NCI-H345 treated with DMSO at 0.1 percent for 48 hours (cell line): ENCODE results near the gene SPPL2A.
"Not testable (repeated sequence)": the region's sequence is repeated elsewhere in the genome, so short reads cannot be mapped to it uniquely, and the experiment has no call there.

Experiments
- DNase-seq: peaks from one replicate; lab custom pipeline; 2025; ENCODE audit not compliant: unreplicated experiment; lab: John Stamatoyannopoulos, UW

The SPPL2A gene, protein sequence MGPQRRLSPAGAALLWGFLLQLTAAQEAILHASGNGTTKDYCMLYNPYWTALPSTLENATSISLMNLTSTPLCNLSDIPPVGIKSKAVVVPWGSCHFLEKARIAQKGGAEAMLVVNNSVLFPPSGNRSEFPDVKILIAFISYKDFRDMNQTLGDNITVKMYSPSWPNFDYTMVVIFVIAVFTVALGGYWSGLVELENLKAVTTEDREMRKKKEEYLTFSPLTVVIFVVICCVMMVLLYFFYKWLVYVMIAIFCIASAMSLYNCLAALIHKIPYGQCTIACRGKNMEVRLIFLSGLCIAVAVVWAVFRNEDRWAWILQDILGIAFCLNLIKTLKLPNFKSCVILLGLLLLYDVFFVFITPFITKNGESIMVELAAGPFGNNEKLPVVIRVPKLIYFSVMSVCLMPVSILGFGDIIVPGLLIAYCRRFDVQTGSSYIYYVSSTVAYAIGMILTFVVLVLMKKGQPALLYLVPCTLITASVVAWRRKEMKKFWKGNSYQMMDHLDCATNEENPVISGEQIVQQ

DNA sequence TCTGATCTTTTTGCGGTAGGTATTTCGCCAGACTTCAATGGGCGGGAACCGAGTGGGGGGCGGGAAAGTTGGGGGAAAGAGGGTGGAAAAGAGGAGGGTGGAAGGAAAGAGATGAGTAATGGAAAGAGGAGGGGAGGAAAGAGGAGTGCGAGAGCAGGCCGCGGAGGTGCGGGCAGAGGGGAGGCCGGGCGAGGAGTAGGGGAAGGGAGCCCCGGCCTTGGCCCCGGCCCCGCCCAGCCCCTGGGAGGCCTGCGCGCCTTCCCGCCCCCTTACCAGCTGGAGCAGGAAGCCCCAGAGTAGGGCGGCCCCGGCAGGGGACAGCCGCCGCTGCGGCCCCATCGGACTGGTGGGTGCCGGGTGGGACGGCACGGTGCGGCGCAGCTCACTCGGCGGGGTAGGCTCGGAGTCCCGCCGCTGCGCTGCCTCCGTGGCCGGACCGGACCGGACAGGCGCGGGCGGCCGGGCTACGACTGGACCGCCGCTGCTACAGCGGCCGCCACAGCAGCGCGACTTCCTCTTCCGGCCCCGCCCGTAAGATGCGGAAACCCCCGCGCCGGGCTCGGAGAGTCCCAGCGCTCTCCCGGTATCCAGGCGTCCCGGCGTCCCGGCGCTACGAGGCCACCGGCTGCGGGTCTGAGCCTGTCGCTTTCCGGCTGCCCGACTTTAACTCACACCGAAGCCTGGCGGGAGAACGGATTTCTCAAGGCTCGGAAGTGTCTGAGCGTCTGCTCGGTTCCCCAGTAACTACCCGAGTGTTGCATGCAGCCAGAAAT is at the start of gene SPPL2A:
Gene SPPL2A (minus strand): TSS at position 512 of the 773 bp plus-strand sequence. CDS start 173 bp downstream, at position 339.
- DNase-seq, result peak; percentile 32

DNA sequence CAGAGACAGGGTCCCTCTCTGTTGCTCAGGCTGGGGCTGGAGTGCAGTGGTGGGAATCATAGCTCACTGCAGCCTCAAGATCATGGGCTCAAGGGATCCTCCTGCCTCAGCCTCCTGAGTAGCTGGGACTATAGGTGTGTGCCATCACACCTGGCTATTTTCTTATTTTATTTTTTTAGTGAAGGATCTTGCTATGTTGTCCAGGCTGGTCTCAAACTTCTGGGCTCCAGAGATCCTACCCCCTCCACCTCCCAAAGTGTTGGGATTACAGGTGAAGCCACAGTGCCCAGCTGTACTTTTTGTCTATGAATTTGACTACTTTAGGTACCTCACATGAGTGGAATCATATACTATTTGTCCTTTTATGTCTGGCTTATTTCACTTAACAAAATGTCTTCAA is 49.1 kb upstream of the SPPL2A start:
- DNase-seq, result no peak

DNA sequence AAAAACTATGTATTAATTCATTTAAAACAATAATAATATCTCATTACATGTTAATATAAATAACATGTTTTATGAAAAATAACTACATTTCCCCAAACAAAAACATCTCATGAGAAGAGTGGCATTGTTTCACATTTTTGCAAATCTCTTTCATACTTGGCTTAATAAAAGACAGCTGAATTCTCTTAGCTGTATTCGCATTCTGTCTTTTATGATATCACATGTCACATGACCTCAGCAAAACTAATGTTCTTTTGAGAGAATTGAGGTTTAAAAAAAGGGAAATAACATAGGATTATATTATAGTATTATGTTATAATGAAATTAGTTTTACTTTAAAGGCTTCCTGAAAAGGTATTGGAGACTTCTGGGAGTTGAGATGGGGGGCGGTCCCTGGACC is 48.4 kb upstream of the SPPL2A start:
- DNase-seq, result no peak

DNA sequence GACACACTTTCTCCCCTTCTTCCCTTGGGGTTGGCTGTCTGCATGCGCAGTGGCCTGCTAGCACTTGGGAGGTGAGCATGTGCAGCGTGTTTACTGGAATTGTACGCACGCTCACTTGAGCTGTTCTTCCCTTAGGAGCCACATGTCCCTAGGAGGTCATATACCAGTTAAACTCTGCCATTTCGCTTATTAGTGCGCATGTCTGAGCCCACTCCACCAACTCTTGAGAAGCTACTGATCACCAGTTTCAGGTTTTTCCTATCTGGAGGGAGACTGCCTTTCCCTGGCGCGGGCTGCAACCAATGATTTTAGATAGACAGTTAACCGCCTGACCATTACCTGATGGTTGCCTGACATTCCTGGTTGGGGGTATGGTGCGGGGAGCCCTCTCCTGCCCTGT is 47.6 kb upstream of the SPPL2A start:
- DNase-seq, result no peak

DNA sequence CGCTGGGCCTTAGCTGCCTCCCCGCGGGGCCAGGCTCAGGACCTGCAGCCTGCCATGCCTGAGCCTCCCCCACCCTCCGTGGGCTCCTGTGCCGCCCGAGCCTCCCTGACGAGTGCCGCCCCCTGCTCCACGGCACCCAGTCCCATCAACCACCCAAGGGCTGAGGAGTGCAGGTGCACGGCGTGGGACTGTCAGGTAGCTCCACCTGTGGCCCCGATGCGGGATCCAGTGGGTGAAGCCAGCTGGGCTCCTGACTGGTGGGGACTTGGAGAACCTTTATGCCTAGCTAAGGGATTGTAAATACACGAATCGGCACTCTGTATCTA is 46.6 kb upstream of the SPPL2A start:
- DNase-seq, result not testable (repeated sequence)

DNA sequence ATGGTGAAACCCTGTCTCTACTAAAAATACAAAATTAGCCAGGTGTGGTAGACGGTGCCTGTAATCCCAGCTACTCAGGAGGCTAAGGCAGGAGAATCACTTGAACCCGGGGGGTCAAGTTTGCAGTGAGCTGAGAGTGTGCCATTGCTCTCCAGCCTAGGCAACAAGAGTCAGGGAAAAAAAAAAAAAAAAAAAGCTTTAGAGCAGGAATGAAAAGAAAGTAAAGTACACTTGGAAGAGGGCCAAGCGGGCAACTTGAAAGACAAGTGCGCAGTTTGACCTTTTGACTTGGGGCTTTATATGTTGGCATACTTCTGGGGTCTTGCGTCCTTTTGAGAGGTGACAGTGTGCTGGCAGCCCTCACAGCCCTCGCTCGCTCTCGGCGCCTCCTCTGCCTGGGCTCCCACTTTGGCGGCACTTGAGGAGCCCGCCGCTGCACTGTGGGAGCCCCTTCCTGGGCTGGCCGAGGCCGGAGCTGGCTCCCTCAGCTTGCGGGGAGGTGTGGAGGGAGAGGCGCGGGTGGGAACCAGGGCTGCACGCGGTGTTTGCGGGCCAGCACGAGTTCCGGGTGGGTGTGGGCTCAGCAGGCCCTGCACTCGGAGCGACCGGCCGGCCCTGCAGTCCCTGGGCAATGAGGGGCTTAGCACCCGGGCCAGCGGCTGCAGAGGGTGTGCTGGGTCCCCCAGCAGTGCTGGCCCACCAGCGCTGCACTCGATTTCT is 46.1 kb upstream of the SPPL2A start:
- not testable (repeated sequence) for DNase-seq

DNA sequence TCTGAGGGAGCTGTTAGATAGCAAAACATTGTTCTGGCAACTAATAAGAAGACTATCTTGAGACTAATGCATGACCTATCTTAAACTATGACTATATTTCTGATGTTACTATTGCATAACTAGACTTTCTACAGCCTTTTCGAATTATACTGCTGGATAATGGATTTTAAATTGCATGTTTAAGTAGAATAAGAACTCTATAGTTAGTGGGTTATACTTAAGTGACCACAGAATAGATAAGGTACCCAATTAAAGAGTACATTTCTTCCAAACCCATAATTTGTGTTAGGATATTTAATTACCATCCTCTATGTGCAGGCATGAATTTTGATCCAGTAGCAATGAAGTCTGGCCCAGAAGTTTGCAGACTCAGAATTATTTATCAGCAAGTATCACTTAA is 44.6 kb upstream of the SPPL2A start:
- no peak for DNase-seq

DNA sequence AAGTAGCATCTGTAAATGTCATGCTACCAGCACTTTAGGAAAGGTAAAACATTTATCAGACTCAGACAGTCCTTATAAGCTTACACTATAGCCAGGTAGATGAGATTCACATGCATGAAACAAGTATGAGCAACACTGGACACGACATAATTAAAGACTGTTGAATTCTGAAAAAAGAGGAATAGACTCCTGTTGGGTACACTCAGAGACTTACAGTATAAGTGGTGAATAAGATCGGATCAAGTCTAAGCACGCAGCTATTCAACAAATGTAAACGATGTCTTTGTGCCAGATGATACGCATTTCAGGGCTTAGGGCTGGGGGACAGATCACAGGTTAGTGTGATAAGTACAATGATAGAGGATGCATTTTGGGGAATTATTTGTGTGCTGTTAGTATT is 43.2 kb upstream of the SPPL2A start:
- no peak for DNase-seq

DNA sequence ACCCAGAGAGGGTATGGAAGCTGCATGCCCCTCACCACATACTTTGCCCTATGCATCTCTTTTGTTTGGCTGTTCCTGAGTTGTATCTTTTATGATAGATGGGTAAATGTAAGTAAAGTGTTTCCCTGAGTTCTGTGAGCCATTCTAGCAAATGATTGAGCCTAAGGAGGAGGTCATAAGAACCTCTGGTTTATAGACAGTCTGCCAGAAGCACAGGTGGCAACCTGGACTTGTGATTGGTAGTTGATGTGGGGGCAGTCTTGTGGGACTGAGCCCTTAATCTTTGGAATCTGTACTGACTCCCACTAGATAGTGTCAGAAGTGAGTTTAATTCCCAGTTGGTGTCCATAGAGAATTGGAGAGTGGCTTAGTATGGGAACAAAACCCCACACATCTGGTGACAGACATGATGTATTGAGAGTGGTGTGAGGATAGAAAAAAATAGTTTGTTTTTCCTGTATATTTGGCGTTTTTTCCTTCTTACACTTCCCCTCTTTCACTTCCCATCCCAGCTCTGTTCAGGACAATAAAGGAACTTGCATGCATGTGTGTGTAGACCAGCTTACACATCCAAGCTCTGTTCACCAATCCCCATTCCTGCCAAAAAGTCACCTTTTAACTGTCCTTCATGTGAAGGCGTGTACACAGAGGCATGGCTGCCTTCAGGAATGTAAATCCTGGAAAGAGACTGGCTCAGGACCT is 38.1 kb upstream of the SPPL2A start:
- no peak for DNase-seq

DNA sequence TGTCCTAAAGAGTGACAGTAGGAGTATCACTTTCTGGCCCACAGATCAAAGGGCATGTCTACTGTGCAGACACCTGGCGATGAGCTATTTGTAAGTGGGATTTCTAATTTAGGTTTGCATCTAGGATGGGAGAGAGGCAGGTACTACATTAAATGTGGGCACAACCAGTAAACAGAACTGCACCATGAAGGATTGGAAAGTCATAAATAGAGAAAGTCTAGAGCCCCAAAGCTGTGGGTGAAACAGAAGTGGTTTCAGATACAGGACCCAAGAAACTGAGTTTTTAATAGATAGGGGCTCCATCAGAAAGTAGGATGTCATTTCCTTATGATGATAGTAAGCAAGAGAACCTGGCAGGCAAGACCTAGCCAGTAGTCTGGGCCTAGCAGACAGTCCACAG is 35.2 kb upstream of the SPPL2A start:
- no peak for DNase-seq

DNA sequence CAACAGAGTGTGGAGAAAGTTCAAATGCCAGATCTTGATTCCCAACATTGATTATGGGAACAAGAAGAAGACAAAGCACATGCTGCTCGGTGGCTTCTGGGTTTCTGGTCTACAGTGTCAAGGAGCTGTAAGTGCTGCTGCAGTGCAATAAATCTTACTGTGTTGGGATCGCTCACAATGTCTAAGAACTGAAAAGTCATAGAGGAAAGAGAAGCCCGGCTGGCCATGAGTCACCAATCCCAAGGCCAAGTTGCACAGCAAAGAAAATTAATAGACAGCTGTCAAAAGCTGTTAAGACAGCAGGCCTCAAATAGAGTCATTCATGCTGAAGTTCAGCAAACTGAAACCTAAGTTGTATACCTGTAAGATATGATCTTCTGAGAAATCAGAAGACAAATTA is 33.2 kb upstream of the SPPL2A start:
- DNase-seq, result no peak

DNA sequence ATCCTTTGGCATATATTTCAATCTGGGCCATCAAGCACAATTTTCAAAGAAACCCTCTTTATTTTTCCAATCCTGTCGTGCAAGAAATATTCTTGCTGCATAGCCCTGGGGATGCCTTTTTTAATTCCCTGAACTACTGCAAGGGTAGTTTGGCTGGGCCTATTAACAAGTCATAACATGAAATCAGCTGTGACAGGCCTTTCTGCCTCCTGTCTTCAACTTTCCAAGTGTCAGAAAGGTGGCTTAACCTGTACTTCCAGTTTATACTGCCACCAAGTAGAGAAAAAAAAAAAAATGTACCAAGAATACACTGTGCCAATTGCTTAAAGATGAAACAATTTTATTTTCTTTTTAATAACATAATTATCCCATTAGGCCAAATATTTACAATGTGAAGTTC is 32.4 kb upstream of the SPPL2A start:
- DNase-seq, result no peak

DNA sequence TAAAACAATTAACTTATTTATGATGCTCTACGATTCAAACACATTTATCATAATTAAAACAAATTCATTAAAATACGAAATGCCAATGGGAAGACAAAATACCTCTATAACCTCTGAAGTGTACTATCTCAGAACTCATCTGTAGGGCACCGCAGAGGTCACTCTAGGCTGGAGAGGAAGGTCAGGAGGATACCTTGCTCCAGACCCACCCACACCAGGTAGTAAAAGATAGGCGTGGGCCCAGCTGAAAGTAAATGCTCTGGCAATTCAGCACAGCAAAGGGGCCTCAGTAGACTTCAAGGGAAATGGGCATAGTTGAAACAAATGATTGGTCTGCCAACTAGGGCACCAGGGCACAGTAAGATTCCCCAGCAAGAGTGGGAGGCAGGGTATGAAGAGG is 26.0 kb upstream of the SPPL2A start:
- no peak for DNase-seq

DNA sequence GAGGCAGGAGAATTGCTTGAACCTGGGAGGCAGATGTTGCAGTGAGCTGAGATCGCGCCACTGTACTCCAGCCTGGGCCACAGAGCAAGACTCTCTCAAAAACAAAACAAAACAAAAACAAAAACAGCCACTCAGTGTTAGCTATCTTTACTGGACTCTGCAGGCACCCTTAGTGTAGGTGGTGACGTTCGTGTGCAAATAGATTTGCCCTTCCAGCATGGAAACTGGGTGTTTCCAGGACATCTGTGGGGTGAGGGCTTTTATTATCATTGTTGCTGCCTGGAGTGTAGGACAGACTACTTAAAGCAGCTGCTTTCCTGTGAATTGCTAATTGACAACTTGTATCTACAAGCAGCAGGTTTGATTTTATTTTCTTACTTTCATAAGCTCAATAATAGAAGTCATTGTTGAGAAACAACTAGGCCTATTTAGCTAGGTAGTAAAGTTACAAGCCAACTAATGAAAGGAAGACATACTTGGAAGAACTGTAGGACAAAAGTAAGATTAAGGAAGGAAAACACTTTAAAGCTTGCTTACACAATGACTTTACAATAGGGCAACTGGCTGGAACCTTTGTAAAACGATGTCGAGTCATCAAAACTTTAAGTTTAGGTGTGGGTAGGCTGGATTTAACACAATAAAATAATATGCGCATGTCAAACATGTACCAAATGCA is 25.4 kb upstream of the SPPL2A start:
- DNase-seq, result no peak

DNA sequence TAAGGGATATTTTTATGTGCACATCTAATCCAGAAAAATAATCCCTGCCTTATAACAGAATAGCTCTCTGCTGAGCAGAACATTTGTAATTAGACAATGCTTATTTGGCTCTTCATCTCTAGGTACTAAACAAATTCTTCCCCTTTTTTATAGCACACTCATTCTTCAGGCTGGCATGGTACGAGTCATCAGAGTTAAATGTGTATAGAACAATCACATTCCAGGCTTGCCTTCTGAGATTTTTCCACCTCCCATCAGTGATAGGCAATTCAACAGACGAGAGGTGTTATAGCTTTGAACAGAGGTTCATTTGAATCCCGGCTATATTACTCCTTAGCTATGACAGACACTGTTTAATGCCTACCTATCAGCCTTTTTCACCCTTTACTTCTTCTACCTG is 21.4 kb upstream of the SPPL2A start:
- no peak for DNase-seq

DNA sequence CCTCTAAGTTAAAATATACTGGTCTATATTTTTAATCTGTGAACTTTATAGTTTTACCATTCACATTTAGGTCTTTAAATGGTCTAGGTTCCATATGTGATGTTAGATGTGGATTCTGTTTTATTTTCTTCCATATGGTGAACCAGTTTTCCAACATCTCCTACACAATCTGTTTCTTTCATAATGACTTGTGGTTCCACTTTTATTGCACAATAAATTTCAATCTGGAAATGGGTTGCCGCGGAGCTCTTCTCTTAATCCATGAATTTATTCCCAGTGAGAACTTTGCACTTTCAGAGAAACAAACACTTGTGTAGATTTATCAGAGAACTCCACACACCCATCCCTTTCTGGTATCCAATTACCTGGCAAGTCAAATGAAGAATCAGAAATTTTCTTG is 20.9 kb upstream of the SPPL2A start:
- no peak for DNase-seq

DNA sequence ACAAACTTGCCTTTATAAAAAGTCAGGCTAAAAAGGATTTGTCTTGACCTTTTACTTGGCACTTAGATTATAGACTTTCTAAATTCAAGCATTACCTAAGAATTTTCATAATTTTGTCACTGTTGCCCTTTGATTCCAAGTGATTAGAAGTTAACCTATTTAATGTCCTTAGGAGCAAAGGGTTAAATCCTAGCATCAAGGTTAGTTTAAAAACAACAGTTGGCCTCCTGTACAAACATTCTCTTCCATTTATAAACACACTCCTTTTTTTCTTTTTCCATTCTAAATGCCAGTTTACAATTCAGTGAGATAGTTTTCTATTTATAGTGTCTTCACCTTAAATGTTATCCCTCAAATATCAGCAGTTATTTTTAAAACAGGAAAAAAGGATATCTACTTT is 18.4 kb upstream of the SPPL2A start:
- no peak for DNase-seq

DNA sequence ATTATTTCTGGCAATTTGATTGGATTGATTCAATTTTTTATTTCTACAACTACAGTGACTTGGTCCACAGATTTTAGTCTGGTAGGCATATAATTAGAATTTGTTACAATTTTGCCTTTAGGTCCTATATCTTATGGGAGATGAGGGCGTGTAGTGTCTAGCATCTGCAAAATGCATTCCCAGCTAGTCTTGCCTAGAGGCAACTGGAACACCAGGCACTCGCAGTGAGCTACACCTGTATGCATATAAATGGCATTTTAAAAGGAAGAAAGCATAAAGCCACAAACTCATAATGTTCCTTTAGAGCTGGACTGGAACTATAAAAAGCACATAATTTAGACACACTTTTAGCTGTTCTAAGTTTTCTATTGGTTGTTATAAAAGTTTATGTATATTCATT is 17.9 kb upstream of the SPPL2A start:
- DNase-seq, result peak; percentile 5

DNA sequence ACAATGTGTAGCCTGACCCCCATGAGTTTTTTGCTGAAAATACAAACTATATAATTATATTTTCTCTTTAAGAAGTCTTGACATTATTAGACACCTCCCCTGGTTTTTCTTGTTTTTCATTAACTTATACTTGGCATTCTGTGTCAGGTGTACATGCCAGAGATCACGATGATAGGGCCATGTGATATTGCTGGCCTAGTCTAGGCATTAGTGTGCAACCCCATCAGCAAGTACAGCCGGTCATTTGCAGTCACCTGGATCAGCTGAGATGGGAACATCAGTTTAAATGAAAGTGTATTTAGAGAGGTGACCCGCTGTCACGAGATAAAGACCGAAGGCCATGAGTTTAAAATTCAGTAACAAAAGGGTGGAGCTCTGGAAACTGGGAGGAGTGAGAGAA is 12.6 kb upstream of the SPPL2A start:
- DNase-seq, result no peak

DNA sequence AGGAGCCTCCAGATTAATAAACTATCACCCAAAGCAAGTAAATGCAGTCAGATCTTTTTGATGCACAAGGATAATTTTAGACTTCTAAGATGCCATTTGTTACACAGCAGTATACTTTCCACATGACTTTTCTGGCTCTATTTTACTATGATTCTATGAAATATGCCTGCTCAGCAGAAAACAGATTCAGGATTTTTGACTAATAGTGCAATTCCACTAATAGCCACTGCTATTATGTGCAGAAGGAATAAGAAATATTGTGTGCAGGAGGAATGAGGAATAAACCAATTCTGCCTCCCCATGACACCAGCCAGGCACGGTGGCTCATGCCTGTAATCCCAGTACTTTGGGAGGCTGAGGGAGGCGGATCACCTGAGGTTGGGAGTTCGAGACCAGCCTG is 11.5 kb upstream of the SPPL2A start:
- no peak for DNase-seq

DNA sequence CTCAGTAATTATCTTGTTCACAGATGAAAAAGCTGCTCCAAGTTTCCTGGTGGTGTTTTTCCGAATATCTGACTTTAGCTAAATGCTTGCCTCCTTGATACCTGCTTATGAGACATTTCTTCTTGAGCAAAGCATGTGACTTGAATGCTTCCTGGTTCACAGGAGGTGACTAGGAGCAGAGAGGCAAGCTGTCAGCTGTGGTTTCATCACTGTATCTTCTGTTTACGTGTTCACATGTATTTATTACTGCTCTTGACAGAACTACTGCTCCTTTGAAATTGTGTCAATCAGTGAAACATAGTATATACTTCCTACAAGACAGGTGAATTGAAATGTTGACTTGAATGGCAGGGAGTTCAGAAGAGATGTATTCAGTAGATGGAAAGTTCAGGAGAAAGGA is 8.9 kb upstream of the SPPL2A start:
- no peak for DNase-seq
